Activated CD4-positive, alpha-beta T cell treated with anti-CD3 and anti-CD28 coated beads, Interleukin-2, amount 50 U/mL, for 24 hours (primary cell): ENCODE results near the gene NBEA.
"Not testable (repeated sequence)": the region's sequence is repeated elsewhere in the genome, so short reads cannot be mapped to it uniquely, and the experiment has no call there.

Experiments used
- DNase-seq, 2 donors: peaks; one replicate each; pipeline ENCODE4 v3.0.0-alpha.2; 2020; ENCODE audit warnings: low read depth in 1 of 2, low spot score in 1 of 2

NBEA gene

GRCh38 chr13:35387682-35388250 lies 445.7 kb downstream of the NBEA start:
- DNase-seq, result no peak

GRCh38 chr13:35388441-35389355 lies 446.6 kb downstream of the NBEA start:
- no peak for DNase-seq

- DNase-seq, result no peak
Observed at GRCh38 chr13:35389535-35389934, 447.5 kb downstream of the NBEA start.

- DNase-seq, result no peak
Observed at GRCh38 chr13:35392768-35393167, 450.7 kb downstream of the NBEA start.

- DNase-seq, result no peak
Observed at GRCh38 chr13:35393886-35394285, 451.8 kb downstream of the NBEA start.

- DNase-seq, result not testable (repeated sequence)
Observed at GRCh38 chr13:35408285-35408684, 466.2 kb downstream of the NBEA start.

GRCh38 chr13:35411059-35411744 lies 469.1 kb downstream of the NBEA start:
- no peak for DNase-seq

- no peak for DNase-seq
Observed at GRCh38 chr13:35448465-35448864, 506.4 kb downstream of the NBEA start.

- DNase-seq, result no peak
Observed at GRCh38 chr13:35449821-35450220, 507.8 kb downstream of the NBEA start.

- DNase-seq, result no peak
Observed at GRCh38 chr13:35455022-35455421, 513.0 kb downstream of the NBEA start.

GRCh38 chr13:35457258-35457657 lies 515.2 kb downstream of the NBEA start:
- DNase-seq, result no peak

GRCh38 chr13:35460061-35460460 lies 518.0 kb downstream of the NBEA start:
- no peak for DNase-seq

- DNase-seq, result no peak
Observed at GRCh38 chr13:35465371-35465770, 523.3 kb downstream of the NBEA start.

- DNase-seq, result no peak
Observed at GRCh38 chr13:35468195-35468594, 526.1 kb downstream of the NBEA start.

- no peak for DNase-seq
Observed at GRCh38 chr13:35469806-35470525, 527.9 kb downstream of the NBEA start.

- no peak for DNase-seq
Observed at GRCh38 chr13:35470671-35471661, 528.9 kb downstream of the NBEA start.

- DNase-seq, result no peak
Observed at GRCh38 chr13:35471706-35472322, 529.7 kb downstream of the NBEA start.

GRCh38 chr13:35472323-35472881 lies 530.3 kb downstream of the NBEA start:
- DNase-seq, result no peak

- no peak for DNase-seq
Observed at GRCh38 chr13:35473206-35473775, 531.2 kb downstream of the NBEA start.
